ENCODE data around the gene IFITM1. TPM values are rescaled to one million over a fixed set of nuclear protein-coding genes. Genes with fewer than 3 reads are reported as not detected.

The IFITM1 gene
- total and polyA plus RNA-seq, 2 of the 8 experiments (the other 6 are each of a cell fraction or from before 2014, with no cell fraction given), result 394 to 1,464 TPM

DNA sequence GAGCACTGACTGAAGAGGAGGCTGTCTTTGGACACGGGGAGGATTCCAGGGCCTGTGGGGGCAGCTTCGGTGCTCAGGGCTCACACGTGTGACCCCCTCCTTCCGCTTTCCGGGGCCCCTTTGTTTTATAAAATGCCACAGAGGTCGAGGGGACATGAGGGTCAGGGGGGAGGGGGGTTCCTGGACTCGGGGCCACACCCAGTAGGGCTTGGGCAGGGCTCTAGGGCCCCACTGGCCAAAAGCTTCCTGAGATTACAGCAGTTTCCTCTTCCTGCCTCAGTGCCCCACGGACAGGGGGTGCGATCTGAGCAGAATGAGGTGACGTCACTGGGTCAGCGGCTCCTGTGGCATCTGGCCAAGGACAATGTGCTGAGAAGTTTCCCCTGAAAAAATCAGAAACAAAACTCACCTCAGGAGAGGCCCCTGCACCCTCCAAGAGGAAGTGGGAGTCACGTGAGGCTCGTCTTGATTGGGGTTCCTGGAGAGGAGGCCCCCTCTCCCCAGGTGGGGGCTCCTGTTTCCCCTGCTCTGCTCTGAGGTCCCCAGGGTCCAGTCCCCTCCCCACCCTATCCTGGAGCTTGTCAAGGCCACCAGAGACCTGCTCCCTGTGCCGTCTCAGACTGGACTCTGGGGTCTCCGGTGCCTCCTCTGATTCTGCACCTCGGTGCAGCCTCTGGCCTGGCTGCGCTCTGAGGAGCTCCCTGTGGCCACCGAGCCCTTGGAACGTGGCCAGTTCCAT lies 13.2 kb downstream of the IFITM1 start (continued):
- TF ChIP-seq ASH2L (IDR thresholded peaks at IDR 0.05; ENCODE audit: low read length) (no peak), POU5F1 (IDR thresholded peaks at IDR 0.05; ENCODE audit: low read depth, low read length) (no peak), NRF1 (IDR thresholded peaks at IDR 0.05; ENCODE audit: low read depth, low read length) (no peak)
